HepG2 (cell line): ENCODE measurements around the gene TM9SF2. TPM values are rescaled to one million over a fixed set of nuclear protein-coding genes. Genes with fewer than 3 reads are reported as not detected.
A peak's percentile ranks its signal among the peaks of the same experiment; 100 is the strongest.

Experiments used
- ATF5 ChIP-seq: sonication (generic); formaldehyde crosslinking; IDR thresholded peaks from 2 replicates; pipeline ENCODE4 v1.4.0; 2020; ENCODE audit warnings: mild to moderate bottlenecking, low read depth, missing genetic modification reagents
- DDIT3 ChIP-seq: sonication (generic); formaldehyde crosslinking; IDR thresholded peaks from 2 replicates; pipeline ENCODE4 v1.4.0; 2020; ENCODE audit warnings: mild to moderate bottlenecking, missing genetic modification reagents
- HNRNPUL1 ChIP-seq: fragments of 200-400 bp; formaldehyde crosslinking; IDR thresholded peaks from 2 replicates; pipeline ENCODE4 v1.6.1; 2017; ENCODE audit warnings: low read depth, mild to moderate bottlenecking, low read length, moderate library complexity
- IRF9 ChIP-seq: sonication (generic); formaldehyde crosslinking; IDR thresholded peaks from 2 replicates; pipeline ENCODE4 v1.8.0; 2022; ENCODE audit warnings: missing genetic modification reagents, mild to moderate bottlenecking, borderline replicate concordance
- MAF1 ChIP-seq: sonication (generic); formaldehyde crosslinking; IDR thresholded peaks from 2 replicates; pipeline ENCODE4 v1.5.0; 2020; ENCODE audit warnings: missing genetic modification reagents, borderline replicate concordance
- MAZ ChIP-seq, 2 experiments: sonication (generic) in 1 of 2; formaldehyde crosslinking in 1 of 2; IDR thresholded peaks; 2 replicates each; pipeline versions ENCODE4 v1.5.0 to v1.6.1; 2012 to 2020; ENCODE audit warnings: low read depth in 2 of 2, mild to moderate bottlenecking in 2 of 2, borderline replicate concordance in 1 of 2, improper control_type of control experiment in 1 of 2, low read length in 1 of 2, missing genetic modification reagents in 1 of 2, moderate library complexity in 1 of 2
- NR2F6 ChIP-seq, 2 experiments: IDR thresholded peaks; 2 replicates each; pipeline ENCODE4 v1.6.1; 2016; ENCODE audit warnings: antibody characterized with exemption in 1 of 2, mild to moderate bottlenecking in 1 of 2
- RBFOX2 ChIP-seq: fragments of 200-400 bp; formaldehyde crosslinking; IDR thresholded peaks from 2 replicates; pipeline ENCODE4 v1.6.1; 2017; ENCODE audit warnings: low read depth, mild to moderate bottlenecking, low read length
- ZBTB40 ChIP-seq, 2 experiments: fragments of 450-650 bp in 1 of 2; sonication (generic) in 1 of 2; formaldehyde crosslinking in 1 of 2; IDR thresholded peaks; 2 replicates each; pipeline versions ENCODE4 v1.6.1 to v1.8.0; 2016 to 2022; ENCODE audit warnings: antibody characterized with exemption in 1 of 2, mild to moderate bottlenecking in 1 of 2, missing genetic modification reagents in 1 of 2
- ZFP90 ChIP-seq: sonication (generic); formaldehyde crosslinking; IDR thresholded peaks from 2 replicates; pipeline ENCODE4 v1.8.0; 2022; ENCODE audit warnings: missing genetic modification reagents, mild to moderate bottlenecking, inconsistent platforms, borderline replicate concordance
- ZKSCAN1 ChIP-seq: fragments of 150-350 bp; IDR thresholded peaks from 2 replicates; pipeline ENCODE4 v1.6.1; 2014; ENCODE audit warnings: low read length
- ZNF160 ChIP-seq: sonication (generic); formaldehyde crosslinking; IDR thresholded peaks from 2 replicates; pipeline ENCODE4 v1.8.0; 2022; ENCODE audit warnings: mild to moderate bottlenecking, inconsistent platforms, missing genetic modification reagents
- ZSCAN5A ChIP-seq: sonication (generic); formaldehyde crosslinking; IDR thresholded peaks from 2 replicates; pipeline ENCODE4 v1.8.0; 2022; ENCODE audit warnings: mild to moderate bottlenecking, missing genetic modification reagents, borderline replicate concordance
- polyA plus RNA-seq, 8 experiments: library from polyadenylated mRNA; depleted of rRNA in 3 of 8; stranded (reverse) in 7 of 8; unstranded in 1 of 8; fragments of >200 nt; fragmentation: Illumina TruSeq in 4 of 8; extraction: Trizol in 4 of 8; gene quantifications; 2 replicates each; pipeline versions ENCODE4 v1.2.1 to v1.2.3, GENCODE V29; 2011 to 2016; ENCODE audit warnings: low read depth in 4 of 8, missing spikeins in 1 of 8, mixed read lengths in 1 of 8; ENCODE audit not compliant: insufficient read depth in 1 of 8
- total RNA-seq, 5 experiments: library from RNA; depleted of rRNA; stranded (reverse); fragments of >200 nt; fragmentation: Illumina TruSeq; extraction: Trizol; gene quantifications; 2 replicates each; pipeline ENCODE4 v1.2.3, GENCODE V29; 2016; ENCODE audit warnings: low read depth in 1 of 5

The TM9SF2 gene
- total and polyA plus RNA-seq, 2 of the 13 experiments (the other 11 are each of a cell fraction or from before 2014, with no cell fraction given) = 94.1 to 123 TPM

- no peak for TF ChIP-seq IRF9 (CRISPR knock-in tag)
- 0 out of 2 replicates have a peak, but pooled peaks have one; percentile 21 for TF ChIP-seq ZFP90 (CRISPR knock-in tag)
- TF ChIP-seq MAZ (IDR thresholded peaks at IDR 0.05; ENCODE audit: borderline replicate concordance, low read depth, low read length) = peak; percentile 89
- peak; percentile 72; the same call in 1 of the 2 replicates for TF ChIP-seq MAZ (CRISPR knock-in tag; IDR thresholded peaks at IDR 0.05; ENCODE audit: low read depth)
- peak; percentile 52; the same call in 1 of the 2 replicates for TF ChIP-seq NR2F6 (IDR thresholded peaks at IDR 0.05)
- no peak for TF ChIP-seq NR2F6 (CRISPR knock-in tag; IDR thresholded peaks at IDR 0.05)
- TF ChIP-seq ZBTB40 (IDR thresholded peaks at IDR 0.05) = peak; percentile 90
- no peak for TF ChIP-seq ZBTB40 (CRISPR knock-in tag; IDR thresholded peaks at IDR 0.05)
- TF ChIP-seq HNRNPUL1 = no peak
- TF ChIP-seq DDIT3 (CRISPR knock-in tag) = no peak
- TF ChIP-seq ZKSCAN1 = no peak
- TF ChIP-seq ZSCAN5A (CRISPR knock-in tag) = peak; percentile 78; the same call in 1 of the 2 replicates
- peak; percentile 73 for TF ChIP-seq RBFOX2
- no peak for TF ChIP-seq ZNF160 (CRISPR knock-in tag)
- TF ChIP-seq MAF1 (CRISPR knock-in tag) = no peak
- TF ChIP-seq ATF5 (CRISPR knock-in tag) = peak; percentile 70; the same call in 1 of the 2 replicates
Observed at GRCh38 chr13:99498171-99499161, 2.8 kb upstream of the TM9SF2 start (continued).
